DMS79 treated with DMSO at 0.1 percent for 48 hours (cell line): ENCODE data around the gene TUFM.
"Not testable (repeated sequence)": the region's sequence is repeated elsewhere in the genome, so short reads cannot be mapped to it uniquely, and the experiment has no call there.

ENCODE experiments used
- DNase-seq: peaks from one replicate; lab custom pipeline; 2025; lab: John Stamatoyannopoulos, UW

The TUFM gene

GRCh38 chr16:28846080-28846932 lies at the start of gene TUFM:
Gene TUFM (minus strand): TSS chr16:28846348. CDS start chr16:28846269, 79 bp downstream.
- peak; percentile 95 for DNase-seq

GRCh38 chr16:28895609-28896008 lies 49.5 kb upstream of the TUFM start:
- DNase-seq, result no peak

GRCh38 chr16:28893291-28893690 lies 47.1 kb upstream of the TUFM start:
- DNase-seq, result no peak

GRCh38 chr16:28891964-28892890 lies 46.1 kb upstream of the TUFM start:
- no peak for DNase-seq

- not testable (repeated sequence) for DNase-seq
These were observed 44.2 kb upstream of the TUFM start for GRCh38 chr16:28890355-28890754.

- DNase-seq, result no peak
These were observed 40.8 kb upstream of the TUFM start for GRCh38 chr16:28886945-28887344.

GRCh38 chr16:28884045-28884444 lies 37.9 kb upstream of the TUFM start:
- no peak for DNase-seq

GRCh38 chr16:28883221-28883996 lies 37.3 kb upstream of the TUFM start:
- DNase-seq, result no peak

GRCh38 chr16:28882551-28883160 lies 36.5 kb upstream of the TUFM start:
- no peak for DNase-seq

- not testable (repeated sequence) for DNase-seq
These were observed 35.4 kb upstream of the TUFM start for GRCh38 chr16:28881565-28881964.

GRCh38 chr16:28880955-28881354 lies 34.8 kb upstream of the TUFM start:
- DNase-seq, result no peak

- DNase-seq, result peak; percentile 52
These were observed 34.4 kb upstream of the TUFM start for GRCh38 chr16:28880589-28880915.

- peak; percentile 85 for DNase-seq
These were observed 33.9 kb upstream of the TUFM start for GRCh38 chr16:28879841-28880588.

GRCh38 chr16:28879261-28879840 lies 33.2 kb upstream of the TUFM start:
- DNase-seq, result no peak

GRCh38 chr16:28878083-28878926 lies 32.2 kb upstream of the TUFM start, which contains the start of gene ATP2A1:
Gene ATP2A1 (plus strand): TSS chr16:28878488. CDS start chr16:28878672, 184 bp downstream.
- DNase-seq, result no peak

- DNase-seq, result no peak
These were observed 31.5 kb upstream of the TUFM start for GRCh38 chr16:28877655-28878000.

GRCh38 chr16:28876973-28877654 lies 31.0 kb upstream of the TUFM start:
- no peak for DNase-seq

GRCh38 chr16:28876019-28876659 lies 30.0 kb upstream of the TUFM start:
- no peak for DNase-seq
